Frontal cortex (tissue), 4 donors: Measurements from ENCODE around the gene DNAAF3. TPM values are rescaled to one million over a fixed set of nuclear protein-coding genes. Genes with fewer than 3 reads are reported as not detected.
"Not testable (repeated sequence)": the region's sequence is repeated elsewhere in the genome, so short reads cannot be mapped to it uniquely, and the experiment has no call there.

Experiments
- DNase-seq, 2 donors: peaks; one replicate each; pipeline ENCODE4 v3.0.0; 2012; ENCODE audit warnings: low spot score in 2 of 2
- FAIRE-seq: peaks from 2 replicates; lab custom pipeline; 2012; peaks lifted over from hg19 to GRCh38; lab: Jason Lieb, UNC
- total RNA-seq: library from RNA; depleted of rRNA; stranded (reverse); fragments of >200 nt; gene quantifications from one replicate; pipeline ENCODE4 v1.2.3, GENCODE V29; 2014
- donor health status: control.
- donor health status: control.
- donor health status: control.

DNAAF3 gene
- total RNA-seq, 1 donor from 2014 or later: not detected

DNA sequence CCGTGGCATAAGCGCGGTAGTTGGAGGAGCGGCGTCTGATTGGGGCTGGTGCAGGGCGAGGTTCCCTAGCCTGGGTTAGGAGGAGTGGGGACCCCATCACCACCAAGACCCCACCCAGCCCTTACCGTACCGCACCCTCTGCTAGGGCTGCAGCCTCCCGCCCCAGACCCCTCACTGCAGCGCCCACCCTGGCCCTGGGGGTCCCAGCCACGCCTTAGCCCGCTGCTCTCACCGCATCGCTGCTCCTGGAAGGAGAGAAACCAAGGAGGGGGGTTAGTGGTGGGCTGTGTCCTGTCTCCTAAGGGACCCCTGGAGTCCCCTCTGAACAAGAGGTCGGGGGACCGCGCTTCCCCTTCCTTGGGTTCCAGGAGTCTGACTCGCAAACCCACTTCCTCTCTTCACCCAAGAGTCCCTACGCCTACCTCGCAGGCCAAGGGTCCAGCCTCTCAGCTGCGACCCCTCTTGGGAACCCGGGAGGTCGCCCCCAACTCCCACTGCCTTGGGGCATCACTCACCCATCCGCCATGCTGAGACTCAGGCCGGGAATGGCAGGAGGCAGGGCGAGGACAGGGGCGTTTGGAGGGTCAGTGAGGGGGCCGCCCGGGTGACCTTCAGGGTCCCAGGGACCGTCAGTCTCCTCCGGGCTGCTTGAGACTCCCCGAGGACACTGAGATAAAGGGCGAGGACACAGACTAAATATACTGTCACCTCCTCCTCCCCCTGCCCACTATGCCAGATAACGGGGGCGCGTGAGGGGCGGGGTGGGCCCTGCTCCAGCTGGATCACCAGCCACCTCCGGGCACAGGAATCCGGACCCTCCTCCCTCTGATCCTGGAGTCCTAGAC, 9.1 kb downstream of the DNAAF3 start, which contains the start of gene TNNI3:
Gene TNNI3, minus strand, starts transcription at position 669 of the 845 bp plus-strand sequence. Its CDS starts 143 bp downstream, at position 526.
- DNase-seq (no peak), FAIRE-seq (no peak)

DNA sequence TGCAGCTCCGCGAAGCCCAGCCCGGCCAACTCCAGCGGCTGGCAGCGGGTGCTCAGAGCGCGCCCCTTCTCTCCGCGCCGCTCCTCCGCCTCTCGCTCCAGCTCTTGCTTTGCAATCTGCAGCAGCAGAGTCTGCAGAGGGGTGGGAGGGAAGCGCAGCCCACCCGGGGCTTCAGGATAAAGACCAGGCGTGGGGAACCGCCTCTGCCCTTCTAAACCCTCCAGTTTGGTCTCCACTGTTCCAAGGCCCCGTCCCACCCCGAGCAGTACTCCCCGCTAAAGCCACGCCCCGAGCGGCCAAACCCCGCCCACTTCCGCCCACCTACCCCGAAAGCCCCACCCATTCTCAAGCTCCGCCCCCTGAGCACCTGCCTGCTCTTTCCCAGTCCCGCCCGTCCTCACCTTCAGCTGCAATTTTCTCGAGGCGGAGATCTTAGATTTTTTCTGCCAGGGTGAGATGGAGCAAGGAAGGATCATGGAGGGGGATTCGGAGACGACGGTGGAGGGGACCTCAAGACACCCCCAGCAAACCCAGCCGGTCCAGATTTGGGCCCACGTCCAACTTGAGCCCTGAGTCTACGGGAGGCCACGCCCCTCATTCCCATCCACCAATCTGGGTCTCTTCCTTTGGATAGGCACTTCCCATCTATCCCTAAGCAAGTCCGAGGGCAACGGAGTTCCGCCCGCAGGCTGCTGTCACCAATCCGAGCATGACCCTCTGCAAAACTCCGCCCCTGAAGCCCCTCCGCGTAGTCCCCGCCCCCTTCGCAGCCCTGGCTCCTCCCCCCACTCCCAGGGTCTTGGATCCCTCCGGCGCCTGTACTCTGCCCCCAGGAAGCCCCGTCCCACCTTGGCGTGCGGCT, 10.0 kb downstream of the DNAAF3 start:
- peak; percentile 35 to 71 for DNase-seq
- no peak for FAIRE-seq

DNA sequence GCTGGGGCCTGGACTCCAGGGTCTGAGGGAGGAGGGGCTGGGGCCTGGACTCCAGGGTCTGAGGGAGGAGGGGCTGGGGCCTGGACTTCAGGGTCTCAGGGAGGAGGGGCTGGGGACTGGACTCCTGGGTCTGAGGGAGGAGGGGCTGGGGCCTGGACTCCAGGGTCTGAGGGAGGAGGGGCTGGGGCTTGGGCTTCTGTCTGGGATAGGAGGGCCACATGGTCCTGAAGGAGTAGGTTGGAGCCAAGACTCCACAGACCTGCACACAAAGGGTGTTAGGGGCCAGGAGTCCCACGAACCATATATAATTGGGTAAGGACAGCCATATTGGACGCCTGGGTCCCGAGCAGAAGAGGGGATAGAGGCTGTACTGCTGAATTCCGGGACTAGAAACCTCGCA, 10.6 kb downstream of the DNAAF3 start:
- not testable (repeated sequence) for DNase-seq, FAIRE-seq

DNA sequence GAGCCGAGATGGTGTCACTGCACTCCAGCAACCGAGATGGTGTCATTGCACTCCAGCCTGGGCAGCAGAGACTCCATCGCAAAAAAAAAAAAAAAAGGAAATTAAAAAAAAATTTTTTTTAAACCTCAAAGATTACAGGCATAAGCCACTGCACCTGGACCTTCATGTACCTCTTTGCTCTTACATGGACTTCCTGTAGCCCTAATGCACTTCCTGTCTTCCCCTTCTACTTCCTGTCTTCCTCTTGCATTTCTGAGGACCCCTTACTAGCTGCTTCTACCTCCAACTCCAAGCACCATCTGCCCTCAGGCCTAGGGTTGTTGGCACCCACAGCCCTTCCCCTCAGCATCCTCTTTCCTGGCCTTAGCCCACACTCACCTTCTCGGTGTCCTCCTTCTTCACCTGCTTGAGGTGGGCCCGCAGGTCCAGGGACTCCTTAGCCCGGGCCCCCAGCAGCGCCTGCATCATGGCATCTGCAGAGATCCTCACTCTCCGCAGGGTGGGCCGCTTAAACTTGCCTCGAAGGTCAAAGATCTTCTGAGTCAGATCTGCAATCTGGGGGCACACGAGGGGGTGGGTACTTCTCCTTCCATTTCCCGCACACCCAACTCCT, 12.7 kb downstream of the DNAAF3 start:
- FAIRE-seq: no peak
- DNase-seq: no peak

GRCh38 chr19:55152017-55152416, 14.4 kb downstream of the DNAAF3 start:
- DNase-seq (no peak), FAIRE-seq (no peak)

GRCh38 chr19:55149078-55150003, 17.1 kb downstream of the DNAAF3 start, which contains the start of gene TNNT1:
Gene TNNT1 (minus strand): TSS chr19:55149206. CDS start chr19:55147157, 2,049 bp downstream.
- no peak for FAIRE-seq
- no peak for DNase-seq

GRCh38 chr19:55147545-55148251, 18.7 kb downstream of the DNAAF3 start:
- no peak for DNase-seq
- FAIRE-seq: no peak

DNA sequence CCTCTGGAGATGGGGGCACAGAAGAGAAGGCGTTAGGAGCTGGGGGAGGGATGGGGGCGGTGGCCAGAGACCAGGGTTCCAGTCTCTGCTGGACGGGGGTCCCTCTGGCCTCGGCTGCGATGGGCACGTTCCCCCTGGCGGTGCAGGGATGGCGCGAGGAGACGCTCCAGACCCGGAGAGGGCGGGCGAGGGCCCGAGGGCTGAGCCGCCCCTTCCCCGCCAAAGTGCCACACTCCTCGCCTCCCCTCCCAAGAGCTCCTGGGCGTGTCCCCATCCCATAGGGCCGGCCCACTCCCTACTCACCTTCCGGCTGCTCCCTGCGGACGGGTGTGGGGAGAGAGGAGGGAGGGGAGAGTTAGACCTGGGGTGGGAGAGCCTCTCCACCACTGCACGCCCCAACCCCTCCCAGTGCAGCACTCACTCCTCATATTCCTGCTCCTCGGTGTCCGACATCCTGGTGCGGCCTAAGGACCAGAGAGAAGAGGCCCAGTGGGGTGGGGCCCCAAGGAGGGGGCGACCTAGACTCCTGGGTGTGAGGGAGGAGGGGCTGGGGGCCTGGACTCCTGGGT, 19.6 kb downstream of the DNAAF3 start:
- FAIRE-seq (no peak), DNase-seq (no peak)

- no peak for FAIRE-seq
- no peak for DNase-seq
These were observed 20.2 kb downstream of the DNAAF3 start for GRCh38 chr19:55146078-55146704.

GRCh38 chr19:55145232-55145631, 21.2 kb downstream of the DNAAF3 start:
- DNase-seq (no peak), FAIRE-seq (no peak)

DNA sequence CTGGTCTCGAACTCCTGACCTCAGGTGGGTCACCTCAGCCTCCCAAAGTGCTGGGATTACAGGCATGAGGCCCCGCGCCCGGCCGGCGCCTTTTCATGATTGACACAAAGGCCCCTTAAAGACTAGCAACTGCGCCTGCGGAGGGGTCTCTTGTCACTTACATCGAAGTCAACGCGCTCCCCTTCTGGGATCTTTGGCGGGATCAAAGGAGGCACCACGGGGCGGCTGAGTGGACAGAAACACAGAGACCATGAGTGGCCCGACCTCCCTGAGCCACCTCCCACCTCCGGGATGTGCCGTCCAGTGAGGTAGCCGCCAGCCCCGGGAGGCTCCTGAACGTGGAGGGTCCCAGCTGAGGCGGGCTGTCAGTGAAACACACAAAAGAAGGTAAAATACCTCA, 24.7 kb downstream of the DNAAF3 start:
- DNase-seq (no peak), FAIRE-seq (no peak)

DNA sequence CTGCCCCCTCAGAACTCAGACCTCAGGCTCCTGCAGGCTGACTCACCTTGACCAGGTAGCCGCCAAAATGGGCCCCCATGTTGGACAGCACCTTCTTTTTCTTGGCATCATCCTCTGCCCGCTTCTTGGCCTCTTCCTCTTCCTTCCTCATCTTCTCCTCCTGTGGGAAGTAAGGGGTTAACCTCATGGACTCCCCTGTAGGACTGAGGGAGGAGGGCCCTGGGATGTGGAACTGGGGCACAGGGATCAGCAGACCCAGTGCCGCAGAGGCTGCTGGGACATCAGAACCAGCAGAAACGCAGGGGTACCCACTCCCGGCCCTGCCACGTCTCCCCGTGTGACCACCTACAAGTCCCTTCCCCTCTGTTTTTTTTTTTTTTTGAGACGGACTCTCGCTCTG, 28.5 kb downstream of the DNAAF3 start:
- no peak for FAIRE-seq
- no peak for DNase-seq

DNA sequence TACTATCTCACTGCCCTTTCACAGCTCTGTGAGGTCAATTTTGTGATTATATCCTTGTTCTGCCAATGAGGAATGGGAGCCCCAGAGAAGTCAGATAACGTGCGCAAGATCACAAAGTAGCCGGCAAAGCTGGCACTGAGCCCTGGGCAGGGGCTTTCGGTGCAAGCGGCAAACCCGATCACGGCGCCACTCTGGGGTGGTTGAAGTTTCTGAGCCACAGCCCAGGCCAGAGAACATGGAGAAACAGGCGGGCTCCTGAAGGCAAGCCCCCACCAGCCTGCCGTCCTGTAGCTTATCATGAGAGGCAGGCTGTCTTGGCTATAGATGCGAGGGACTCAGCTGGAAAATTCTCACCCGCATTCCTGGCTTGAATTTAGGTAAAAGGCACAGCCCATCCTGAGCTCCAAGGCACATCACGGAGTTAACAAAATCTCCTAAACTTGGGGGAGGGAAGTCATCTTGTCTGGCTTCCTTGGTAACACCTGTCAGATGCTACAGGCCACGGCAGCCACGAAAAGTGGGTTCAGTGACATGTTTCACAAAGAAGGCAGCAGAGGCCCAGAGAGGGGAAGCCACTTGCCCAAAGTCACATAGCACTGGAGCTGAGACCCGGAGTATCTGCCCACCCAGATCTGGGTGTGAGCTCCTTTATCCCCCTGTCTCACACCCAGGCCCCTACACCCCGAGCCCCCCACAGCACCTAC, 29.9 kb downstream of the DNAAF3 start:
- DNase-seq (no peak), FAIRE-seq (no peak)

DNA sequence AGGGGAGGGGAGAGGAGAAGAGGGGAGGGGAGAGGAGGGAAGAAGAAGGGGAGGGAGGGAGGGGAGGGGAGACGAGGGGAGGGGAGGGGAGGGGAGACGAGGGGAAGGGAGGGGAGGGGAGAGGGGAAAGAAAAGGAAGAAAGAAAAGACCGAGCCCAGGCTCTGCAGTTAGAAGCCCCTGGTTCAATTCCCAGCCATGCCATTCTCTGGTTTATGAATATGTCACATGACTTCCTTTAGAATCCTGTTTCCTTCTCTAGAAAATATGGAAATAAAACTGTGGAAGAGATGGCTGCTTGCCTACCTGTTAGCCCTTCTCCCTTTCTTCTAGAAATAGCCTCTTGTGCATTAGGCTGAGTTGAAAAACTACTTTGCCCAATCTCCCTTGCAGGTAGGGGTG, 31.7 kb downstream of the DNAAF3 start:
- no peak for FAIRE-seq
- DNase-seq: no peak

DNA sequence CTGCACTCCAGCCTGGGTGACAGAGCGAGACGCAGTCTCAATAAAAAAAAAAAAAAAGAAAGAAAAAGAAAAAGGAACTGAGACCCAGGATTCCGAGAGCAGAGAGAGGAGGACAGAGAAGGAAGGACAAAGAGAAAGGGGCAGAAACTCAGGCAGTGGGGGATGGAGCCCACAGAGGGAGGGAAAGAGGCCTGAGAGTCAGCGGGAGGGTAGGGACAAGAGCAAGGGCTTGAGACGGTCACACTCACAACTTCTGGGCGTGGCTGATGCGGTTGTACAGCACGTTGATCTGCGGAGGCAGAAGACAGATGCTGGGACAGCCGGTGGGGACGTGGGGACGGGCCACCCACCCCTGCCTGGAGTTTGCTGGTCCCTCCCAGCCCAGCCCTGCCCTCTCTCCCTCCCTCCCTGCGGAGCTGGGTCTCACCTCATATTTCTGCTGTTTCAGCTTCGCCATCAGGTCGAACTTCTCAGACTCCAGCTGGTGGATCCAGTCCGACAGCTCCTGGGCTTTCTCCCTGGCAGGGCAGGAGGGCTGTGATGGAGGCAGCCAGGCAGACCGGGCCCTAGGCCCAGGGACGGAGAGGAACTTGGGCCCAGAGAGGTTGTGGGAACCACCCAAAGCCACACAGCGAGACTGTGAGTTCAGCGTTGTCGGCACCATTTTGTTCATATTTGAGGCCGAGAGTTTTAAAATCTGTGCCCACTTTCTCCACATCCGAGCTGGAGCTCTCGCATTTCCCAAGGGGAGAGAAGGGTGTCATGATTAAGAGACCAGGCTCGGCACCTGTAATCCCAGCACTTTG, 32.6 kb downstream of the DNAAF3 start:
- FAIRE-seq (no peak), DNase-seq (no peak)

GRCh38 chr19:55132453-55133129, 33.8 kb downstream of the DNAAF3 start:
- DNase-seq: no peak
- FAIRE-seq: no peak
